ENCODE measurements around the gene HSPBP1. TPM values are rescaled to one million over a fixed set of nuclear protein-coding genes. Genes with fewer than 3 reads are reported as not detected.
"Not testable (repeated sequence)": the region's sequence is repeated elsewhere in the genome, so short reads cannot be mapped to it uniquely, and the experiment has no call there.

HSPBP1 gene, protein sequence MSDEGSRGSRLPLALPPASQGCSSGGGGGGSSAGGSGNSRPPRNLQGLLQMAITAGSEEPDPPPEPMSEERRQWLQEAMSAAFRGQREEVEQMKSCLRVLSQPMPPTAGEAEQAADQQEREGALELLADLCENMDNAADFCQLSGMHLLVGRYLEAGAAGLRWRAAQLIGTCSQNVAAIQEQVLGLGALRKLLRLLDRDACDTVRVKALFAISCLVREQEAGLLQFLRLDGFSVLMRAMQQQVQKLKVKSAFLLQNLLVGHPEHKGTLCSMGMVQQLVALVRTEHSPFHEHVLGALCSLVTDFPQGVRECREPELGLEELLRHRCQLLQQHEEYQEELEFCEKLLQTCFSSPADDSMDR
- 28.9 to 30.4 TPM (median 29.1 TPM) in 3 replicates for total RNA-seq

DNA sequence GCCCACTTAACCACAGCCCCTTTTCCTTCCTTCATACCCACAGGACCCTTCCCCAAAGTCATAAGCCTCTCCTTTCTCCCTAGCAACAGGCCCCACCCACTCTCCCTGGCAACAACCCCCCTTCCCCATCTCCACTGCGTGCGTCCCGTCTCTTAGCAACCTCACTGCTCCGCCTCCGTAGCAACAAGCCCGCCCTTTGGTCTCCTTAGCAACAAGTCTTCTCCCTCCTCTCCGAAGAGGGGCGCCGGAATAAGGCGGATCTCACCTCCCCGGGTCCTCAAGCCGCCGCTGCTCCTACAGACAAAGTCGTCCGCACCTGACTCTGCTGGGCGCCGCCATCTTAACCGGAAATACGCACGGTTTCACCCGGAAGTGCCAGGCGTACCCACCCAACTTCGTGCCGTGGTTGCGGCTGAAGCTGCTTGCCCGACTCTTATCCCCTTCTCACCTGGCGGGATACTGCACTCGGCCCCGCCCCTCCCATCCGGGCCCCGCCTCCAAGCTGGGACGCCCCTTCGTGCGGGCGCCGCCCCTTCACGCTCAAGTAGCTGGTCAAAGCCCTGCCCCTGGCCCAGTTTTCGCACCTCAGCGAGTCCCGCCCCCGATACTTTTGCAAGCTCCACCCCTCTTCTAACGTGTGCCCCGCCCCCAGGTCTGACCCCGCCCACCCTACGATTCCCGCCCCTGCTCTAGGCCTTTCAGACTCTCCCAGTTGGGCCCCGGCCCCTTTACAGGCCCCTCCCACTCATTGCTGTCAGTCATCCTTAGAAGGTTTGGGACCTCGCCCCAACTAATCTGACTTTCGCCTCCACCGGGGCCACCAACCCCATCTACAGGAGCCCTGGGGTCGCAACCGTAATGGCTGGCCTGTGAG lies at the start of gene HSPBP1:
HSPBP1 (minus strand) TSS at position 341 of the 874 bp plus-strand sequence. CDS start 502 bp downstream, outside the sequence.
- TF ChIP-seq, protein P1, sequence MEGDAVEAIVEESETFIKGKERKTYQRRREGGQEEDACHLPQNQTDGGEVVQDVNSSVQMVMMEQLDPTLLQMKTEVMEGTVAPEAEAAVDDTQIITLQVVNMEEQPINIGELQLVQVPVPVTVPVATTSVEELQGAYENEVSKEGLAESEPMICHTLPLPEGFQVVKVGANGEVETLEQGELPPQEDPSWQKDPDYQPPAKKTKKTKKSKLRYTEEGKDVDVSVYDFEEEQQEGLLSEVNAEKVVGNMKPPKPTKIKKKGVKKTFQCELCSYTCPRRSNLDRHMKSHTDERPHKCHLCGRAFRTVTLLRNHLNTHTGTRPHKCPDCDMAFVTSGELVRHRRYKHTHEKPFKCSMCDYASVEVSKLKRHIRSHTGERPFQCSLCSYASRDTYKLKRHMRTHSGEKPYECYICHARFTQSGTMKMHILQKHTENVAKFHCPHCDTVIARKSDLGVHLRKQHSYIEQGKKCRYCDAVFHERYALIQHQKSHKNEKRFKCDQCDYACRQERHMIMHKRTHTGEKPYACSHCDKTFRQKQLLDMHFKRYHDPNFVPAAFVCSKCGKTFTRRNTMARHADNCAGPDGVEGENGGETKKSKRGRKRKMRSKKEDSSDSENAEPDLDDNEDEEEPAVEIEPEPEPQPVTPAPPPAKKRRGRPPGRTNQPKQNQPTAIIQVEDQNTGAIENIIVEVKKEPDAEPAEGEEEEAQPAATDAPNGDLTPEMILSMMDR (IDR thresholded peaks at IDR 0.05; ENCODE audit: unreplicated experiment) = no peak
- Mint-ChIP-seq H3K27ac (peak within 1 kb of the TSS; percentile 99), H3K9me3 (no peaks in the 10 kb centered on the region), H3K27me3 (ENCODE audit: low read depth) (no peaks in the 10 kb centered on the region), H3K36me3 (peaks cover 9% of the 10 kb centered on the region), H3K4me3 (peak within 1 kb of the TSS; percentile 99), H3K4me1 (peaks cover 17% of the 10 kb centered on the region)
- DNase-seq (ENCODE audit: low spot score in 2 of 2, unreplicated experiment in 2 of 2) = peak; percentile 96 to 98

DNA sequence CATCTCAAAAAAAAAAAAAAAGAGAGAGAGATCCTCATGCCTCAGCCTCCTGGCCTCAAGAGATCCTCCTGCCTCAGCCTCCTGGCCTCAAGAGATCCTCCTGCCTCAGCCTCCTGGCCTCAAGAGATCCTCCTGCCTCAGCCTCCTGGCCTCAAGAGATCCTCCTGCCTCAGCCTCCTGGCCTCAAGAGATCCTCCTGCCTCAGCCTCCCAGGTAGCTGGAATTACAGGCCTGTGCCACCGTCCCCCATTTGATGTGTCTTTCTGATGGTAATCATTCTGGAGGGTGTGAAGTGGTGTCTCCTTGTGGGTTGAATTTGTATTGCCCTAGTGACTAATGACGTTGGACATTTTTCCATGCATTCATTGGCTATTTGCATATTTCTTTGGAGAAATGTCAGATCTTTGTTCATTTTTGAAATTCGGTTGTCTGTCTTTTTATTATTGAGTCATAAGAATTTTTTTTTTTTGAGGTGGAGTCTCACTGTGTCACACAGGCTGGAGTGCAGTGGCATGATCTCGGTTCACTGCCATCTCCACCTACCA lies 48.9 kb upstream of the HSPBP1 start:
- not testable (repeated sequence) for H3K4me1 Mint-ChIP-seq; H3K36me3 Mint-ChIP-seq; H3K27ac Mint-ChIP-seq; H3K9me3 Mint-ChIP-seq; H3K27me3 Mint-ChIP-seq (ENCODE audit: low read depth); DNase-seq (ENCODE audit: low spot score in 2 of 2, unreplicated experiment in 2 of 2); H3K4me3 Mint-ChIP-seq

DNA sequence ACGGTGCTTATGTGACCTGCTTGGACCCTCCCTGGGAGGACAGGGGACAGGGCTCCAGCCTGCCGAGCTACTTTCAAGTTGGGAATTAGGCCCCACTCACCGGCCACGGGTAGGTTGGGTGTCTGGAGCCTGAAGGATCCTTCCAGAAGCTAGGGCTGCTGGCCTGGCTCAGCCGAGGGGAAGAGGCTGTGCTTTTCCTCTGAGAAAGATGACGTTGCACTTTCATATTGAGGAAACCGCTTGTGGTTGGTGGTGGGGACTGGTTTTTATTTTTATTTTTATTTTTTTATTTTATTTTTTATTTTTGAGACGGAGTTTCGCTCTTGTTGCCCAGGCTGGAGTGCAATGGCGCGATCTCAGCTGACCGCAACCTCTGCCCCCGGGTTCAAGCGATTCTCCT lies 45.3 kb upstream of the HSPBP1 start, which contains the start of gene TMEM150B:
TMEM150B (minus strand) TSS at position 170 of the 400 bp plus-strand sequence. CDS start 4,305 bp downstream, outside the sequence.
- no peak within 1 kb of the TSS for H3K27ac Mint-ChIP-seq
- TF ChIP-seq, protein P1 (IDR thresholded peaks at IDR 0.05; ENCODE audit: unreplicated experiment) = no peak

DNA sequence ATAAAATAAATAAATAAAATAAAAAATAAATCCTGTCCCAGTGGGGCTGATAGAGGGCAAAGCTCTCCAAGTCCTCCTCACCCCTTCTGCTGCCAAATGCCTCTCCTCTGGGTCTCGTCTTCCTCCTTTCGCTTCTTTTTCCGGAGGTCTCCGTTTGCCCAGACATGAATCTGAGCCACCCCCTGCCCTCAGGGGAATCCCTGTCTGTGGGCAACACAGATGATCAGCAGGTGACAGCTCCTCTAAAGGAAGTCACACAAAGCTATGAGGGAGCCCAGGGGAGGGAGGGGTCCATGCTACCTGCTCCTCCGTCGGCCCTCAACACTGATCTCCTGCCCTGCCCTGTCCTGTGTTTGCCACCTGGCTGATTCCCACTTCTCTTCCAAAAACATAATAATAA lies 44.8 kb upstream of the HSPBP1 start:
- TF ChIP-seq, protein P1 (IDR thresholded peaks at IDR 0.05; ENCODE audit: unreplicated experiment) = no peak
- Mint-ChIP-seq H3K36me3 (no peaks in the 10 kb centered on the region), H3K4me1 (peaks cover 5% of the 10 kb centered on the region), H3K9me3 (no peaks in the 10 kb centered on the region), H3K27ac (no peak overlapping the region), H3K4me3 (no peak overlapping the region), H3K27me3 (ENCODE audit: low read depth) (no peaks in the 10 kb centered on the region)
- no peak for DNase-seq (ENCODE audit: low spot score in 2 of 2, unreplicated experiment in 2 of 2)

More for the DNA sequence above, 45.3 kb upstream of the HSPBP1 start, which contains the start of gene TMEM150B:
- no peak for DNase-seq (ENCODE audit: low spot score in 2 of 2, unreplicated experiment in 2 of 2)
- no peaks in the 10 kb centered on the region for H3K27me3 Mint-ChIP-seq (ENCODE audit: low read depth)
- H3K9me3 Mint-ChIP-seq = no peaks in the 10 kb centered on the region
- peaks cover under 1% of the 10 kb centered on the region for H3K4me1 Mint-ChIP-seq
- H3K36me3 Mint-ChIP-seq = no peaks in the 10 kb centered on the region
- no peak within 1 kb of the TSS for H3K4me3 Mint-ChIP-seq

DNA sequence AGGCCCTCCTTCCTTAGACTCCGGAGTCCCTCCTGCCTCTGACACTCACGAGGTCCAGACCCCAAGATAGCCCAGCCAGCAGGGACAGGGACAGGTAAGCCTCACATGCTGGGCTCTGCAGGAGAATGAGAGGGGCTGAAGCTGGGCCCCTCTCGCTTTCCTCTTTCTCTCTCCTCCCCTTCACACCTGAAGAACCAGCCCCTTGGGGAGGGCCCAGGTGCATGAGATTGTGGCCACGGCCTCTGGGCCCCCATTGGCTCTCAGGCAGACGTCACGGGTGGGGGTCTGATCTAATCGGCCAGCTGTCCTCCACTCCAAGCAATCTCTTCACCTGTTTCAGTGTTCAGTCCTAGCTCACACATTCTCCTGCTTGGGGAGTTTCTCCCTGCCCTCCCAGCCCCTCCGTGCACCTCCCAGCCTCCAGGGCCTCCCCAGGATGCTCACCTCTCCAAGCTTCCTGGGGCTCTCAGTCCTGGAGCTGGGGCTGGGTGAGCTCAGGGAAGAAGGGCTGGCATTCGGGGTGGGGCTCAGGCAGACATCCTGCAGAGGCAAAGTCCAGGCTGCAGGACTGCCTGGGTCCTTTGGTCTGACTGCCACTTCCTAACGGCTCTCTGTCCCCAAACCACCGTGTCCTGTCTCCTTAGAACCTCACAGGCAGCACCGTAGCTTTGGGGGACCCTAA lies 42.4 kb upstream of the HSPBP1 start:
- no peaks in the 10 kb centered on the region for H3K9me3 Mint-ChIP-seq
- no peaks in the 10 kb centered on the region for H3K27me3 Mint-ChIP-seq (ENCODE audit: low read depth)
- TF ChIP-seq, protein P1 (IDR thresholded peaks at IDR 0.05; ENCODE audit: unreplicated experiment) = no peak
- H3K27ac Mint-ChIP-seq = no peak overlapping the region
- H3K36me3 Mint-ChIP-seq = no peaks in the 10 kb centered on the region
- peaks cover 6% of the 10 kb centered on the region for H3K4me1 Mint-ChIP-seq
- H3K4me3 Mint-ChIP-seq = no peak overlapping the region
- no peak for DNase-seq (ENCODE audit: low spot score in 2 of 2, unreplicated experiment in 2 of 2)

All from mesothelial cell of epicardium (in vitro differentiated cells).